ENCODE results near the gene NISCH. TPM values are rescaled to one million over a fixed set of nuclear protein-coding genes. Genes with fewer than 3 reads are reported as not detected.
A peak's percentile ranks its signal among the peaks of the same experiment; 100 is the strongest.

NISCH gene
- total RNA-seq, 1 experiment from 2014 or later = 85.0 TPM

DNA sequence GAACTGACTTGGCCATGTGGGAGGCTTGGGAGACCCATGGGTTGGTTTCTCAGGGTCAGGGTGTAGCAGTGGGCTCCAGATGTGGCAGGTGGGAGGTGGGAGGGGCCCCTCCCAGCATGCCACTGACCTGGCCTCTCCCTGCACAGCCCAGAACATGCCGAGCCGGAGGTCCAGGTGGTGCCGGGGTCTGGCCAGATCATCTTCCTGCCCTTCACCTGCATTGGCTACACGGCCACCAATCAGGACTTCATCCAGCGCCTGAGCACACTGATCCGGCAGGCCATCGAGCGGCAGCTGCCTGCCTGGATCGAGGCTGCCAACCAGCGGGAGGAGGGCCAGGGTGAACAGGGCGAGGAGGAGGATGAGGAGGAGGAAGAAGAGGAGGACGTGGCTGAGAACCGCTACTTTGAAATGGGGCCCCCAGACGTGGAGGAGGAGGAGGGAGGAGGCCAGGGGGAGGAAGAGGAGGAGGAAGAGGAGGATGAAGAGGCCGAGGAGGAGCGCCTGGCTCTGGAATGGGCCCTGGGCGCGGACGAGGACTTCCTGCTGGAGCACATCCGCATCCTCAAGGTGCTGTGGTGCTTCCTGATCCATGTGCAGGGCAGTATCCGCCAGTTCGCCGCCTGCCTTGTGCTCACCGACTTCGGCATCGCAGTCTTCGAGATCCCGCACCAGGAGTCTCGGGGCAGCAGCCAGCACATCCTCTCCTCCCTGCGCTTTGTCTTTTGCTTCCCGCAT lies 31.8 kb downstream of the NISCH start:
- H3K4me3 Mint-ChIP-seq = no peak overlapping the region
- H3K9me3 Mint-ChIP-seq = no peaks in the 10 kb centered on the region
- DNase-seq (ENCODE audit: low spot score) = no peak
- H3K27me3 Mint-ChIP-seq (ENCODE audit: low read depth) = no peaks in the 10 kb centered on the region
- ChIA-PET CTCF (interaction anchor here (0.8 kb wide), 1 partner anchor 99 kb away, joined by 3 read pairs; no protein-coding TSS in a partner anchor), POLR2A (no interaction called here)
- ATAC-seq = no peak
- no peaks in the 10 kb centered on the region for H3K4me1 Mint-ChIP-seq
- H3K27ac Mint-ChIP-seq = peak overlapping the region; percentile 29; the same call in 1 of the 2 replicates
- no peak for TF ChIP-seq CREB1 (CRISPR knock-in tag; IDR thresholded peaks at IDR 0.05)
- H3K36me3 Mint-ChIP-seq = peaks cover 26% of the 10 kb centered on the region

- ChIA-PET POLR2A (no interaction called here), CTCF (interaction anchor here (3.6 kb wide), 1 partner anchor 16 kb away, joined by 10 read pairs; no protein-coding TSS in a partner anchor)
- DNase-seq (ENCODE audit: low spot score) (no peak), ATAC-seq (no peak)
- no peak for TF ChIP-seq NR2C2 (CRISPR knock-in tag; IDR thresholded peaks at IDR 0.05)
- TF ChIP-seq, protein P1, sequence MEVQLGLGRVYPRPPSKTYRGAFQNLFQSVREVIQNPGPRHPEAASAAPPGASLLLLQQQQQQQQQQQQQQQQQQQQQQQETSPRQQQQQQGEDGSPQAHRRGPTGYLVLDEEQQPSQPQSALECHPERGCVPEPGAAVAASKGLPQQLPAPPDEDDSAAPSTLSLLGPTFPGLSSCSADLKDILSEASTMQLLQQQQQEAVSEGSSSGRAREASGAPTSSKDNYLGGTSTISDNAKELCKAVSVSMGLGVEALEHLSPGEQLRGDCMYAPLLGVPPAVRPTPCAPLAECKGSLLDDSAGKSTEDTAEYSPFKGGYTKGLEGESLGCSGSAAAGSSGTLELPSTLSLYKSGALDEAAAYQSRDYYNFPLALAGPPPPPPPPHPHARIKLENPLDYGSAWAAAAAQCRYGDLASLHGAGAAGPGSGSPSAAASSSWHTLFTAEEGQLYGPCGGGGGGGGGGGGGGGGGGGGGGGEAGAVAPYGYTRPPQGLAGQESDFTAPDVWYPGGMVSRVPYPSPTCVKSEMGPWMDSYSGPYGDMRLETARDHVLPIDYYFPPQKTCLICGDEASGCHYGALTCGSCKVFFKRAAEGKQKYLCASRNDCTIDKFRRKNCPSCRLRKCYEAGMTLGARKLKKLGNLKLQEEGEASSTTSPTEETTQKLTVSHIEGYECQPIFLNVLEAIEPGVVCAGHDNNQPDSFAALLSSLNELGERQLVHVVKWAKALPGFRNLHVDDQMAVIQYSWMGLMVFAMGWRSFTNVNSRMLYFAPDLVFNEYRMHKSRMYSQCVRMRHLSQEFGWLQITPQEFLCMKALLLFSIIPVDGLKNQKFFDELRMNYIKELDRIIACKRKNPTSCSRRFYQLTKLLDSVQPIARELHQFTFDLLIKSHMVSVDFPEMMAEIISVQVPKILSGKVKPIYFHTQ (CRISPR knock-in tag; IDR thresholded peaks at IDR 0.05) = no peak
- TF ChIP-seq PRRX2 (CRISPR knock-in tag; IDR thresholded peaks at IDR 0.05) = no peak
- TF ChIP-seq IRF2 (CRISPR knock-in tag; IDR thresholded peaks at IDR 0.05; ENCODE audit: borderline replicate concordance, low read depth) = no peak
- TF ChIP-seq, protein P2, sequence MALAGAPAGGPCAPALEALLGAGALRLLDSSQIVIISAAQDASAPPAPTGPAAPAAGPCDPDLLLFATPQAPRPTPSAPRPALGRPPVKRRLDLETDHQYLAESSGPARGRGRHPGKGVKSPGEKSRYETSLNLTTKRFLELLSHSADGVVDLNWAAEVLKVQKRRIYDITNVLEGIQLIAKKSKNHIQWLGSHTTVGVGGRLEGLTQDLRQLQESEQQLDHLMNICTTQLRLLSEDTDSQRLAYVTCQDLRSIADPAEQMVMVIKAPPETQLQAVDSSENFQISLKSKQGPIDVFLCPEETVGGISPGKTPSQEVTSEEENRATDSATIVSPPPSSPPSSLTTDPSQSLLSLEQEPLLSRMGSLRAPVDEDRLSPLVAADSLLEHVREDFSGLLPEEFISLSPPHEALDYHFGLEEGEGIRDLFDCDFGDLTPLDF (CRISPR knock-in tag; IDR thresholded peaks at IDR 0.05) = no peak
- no peak for TF ChIP-seq SP1 (CRISPR knock-in tag; conservative IDR thresholded peaks at IDR 0.05)
- Mint-ChIP-seq H3K27me3 (ENCODE audit: low read depth) (no peaks in the 10 kb centered on the region), H3K4me3 (no peak overlapping the region), H3K27ac (peak overlapping the region; percentile 29; the same call in 1 of the 2 replicates), H3K36me3 (peaks cover 24% of the 10 kb centered on the region), H3K9me3 (no peaks in the 10 kb centered on the region), H3K4me1 (no peaks in the 10 kb centered on the region)
These were observed 32.6 kb downstream of the NISCH start for GRCh38 chr3:52487788-52488691.

DNA sequence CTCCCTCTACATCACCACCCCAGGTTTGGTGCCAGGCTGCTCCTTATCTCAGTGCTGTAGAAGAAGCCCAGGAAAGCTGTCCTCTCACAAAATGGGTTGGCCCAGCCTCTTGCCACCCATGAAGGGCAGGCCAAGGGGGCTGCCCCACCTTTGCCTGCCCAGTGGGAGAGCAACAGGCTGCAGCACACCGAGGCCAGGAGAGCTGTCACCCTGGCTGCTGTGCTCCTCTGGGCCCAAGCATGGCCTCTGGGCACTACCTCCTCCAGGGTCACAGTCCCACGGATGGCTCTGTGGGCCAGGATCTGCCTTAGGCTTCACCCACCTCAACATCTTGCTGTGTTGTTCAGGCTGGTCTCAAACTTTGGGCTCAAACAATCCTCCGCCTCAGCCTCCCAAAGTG lies 33.3 kb downstream of the NISCH start:
- peaks cover 24% of the 10 kb centered on the region for H3K36me3 Mint-ChIP-seq
- no peak for DNase-seq (ENCODE audit: low spot score)
- no peaks in the 10 kb centered on the region for H3K4me1 Mint-ChIP-seq
- no peak for ATAC-seq
- ChIA-PET POLR2A (no interaction called here), CTCF (interaction anchor here (3.6 kb wide), 1 partner anchor 17 kb away, joined by 10 read pairs; no protein-coding TSS in a partner anchor)
- H3K4me3 Mint-ChIP-seq = no peak overlapping the region
- no peaks in the 10 kb centered on the region for H3K9me3 Mint-ChIP-seq
- no peak for TF ChIP-seq ATF6 (CRISPR knock-in tag; IDR thresholded peaks at IDR 0.05)
- H3K27me3 Mint-ChIP-seq (ENCODE audit: low read depth) = no peaks in the 10 kb centered on the region
- no peak overlapping the region for H3K27ac Mint-ChIP-seq

DNA sequence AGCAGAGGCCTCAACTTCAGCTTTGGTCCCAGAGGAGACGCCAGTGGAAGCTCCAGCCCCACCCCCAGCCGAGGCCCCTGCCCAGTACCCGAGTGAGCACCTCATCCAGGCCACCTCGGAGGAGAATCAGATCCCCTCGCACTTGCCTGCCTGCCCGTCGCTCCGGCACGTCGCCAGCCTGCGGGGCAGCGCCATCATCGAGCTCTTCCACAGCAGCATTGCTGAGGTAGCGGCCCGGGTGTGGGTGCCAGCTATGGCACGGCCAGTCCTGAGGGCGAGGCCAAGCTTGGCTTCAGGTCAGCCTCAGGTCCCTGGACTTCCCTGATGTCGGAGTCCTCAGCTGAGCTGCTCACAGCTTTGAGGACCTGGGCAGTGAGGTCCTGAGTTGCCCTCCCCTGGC lies 34.0 kb downstream of the NISCH start:
- ChIA-PET CTCF (interaction anchor here (0.7 to 3.6 kb wide), 2 partner anchors 17 to 45 kb away, joined by 3 to 10 read pairs; partner anchors contain the start of gene SEMA3G), POLR2A (no interaction called here)
- DNase-seq (ENCODE audit: low spot score) (no peak), ATAC-seq (no peak)
- peaks cover 24% of the 10 kb centered on the region for H3K36me3 Mint-ChIP-seq
- H3K27me3 Mint-ChIP-seq (ENCODE audit: low read depth) = no peaks in the 10 kb centered on the region
- no peaks in the 10 kb centered on the region for H3K9me3 Mint-ChIP-seq
- H3K4me3 Mint-ChIP-seq = no peak overlapping the region
- H3K4me1 Mint-ChIP-seq = no peaks in the 10 kb centered on the region
- no peak overlapping the region for H3K27ac Mint-ChIP-seq
- TF ChIP-seq TEAD1 (CRISPR knock-in tag; IDR thresholded peaks at IDR 0.05) (no peak), ZNF671 (CRISPR knock-in tag; IDR thresholded peaks at IDR 0.05) (no peak), ZNF317 (CRISPR knock-in tag; IDR thresholded peaks at IDR 0.05; ENCODE audit: borderline replicate concordance, low read depth) (no peak), FOXP1 (CRISPR knock-in tag; IDR thresholded peaks at IDR 0.05; ENCODE audit: borderline replicate concordance) (no peak), CREM (CRISPR knock-in tag; IDR thresholded peaks at IDR 0.05) (no peak), ZBTB43 (CRISPR knock-in tag; IDR thresholded peaks at IDR 0.05) (no peak), E2F5 (CRISPR knock-in tag; IDR thresholded peaks at IDR 0.05) (no peak), IRF2 (CRISPR knock-in tag; IDR thresholded peaks at IDR 0.05; ENCODE audit: borderline replicate concordance, low read depth) (no peak), PRRX2 (CRISPR knock-in tag; IDR thresholded peaks at IDR 0.05) (no peak), NR2C2 (CRISPR knock-in tag; IDR thresholded peaks at IDR 0.05) (no peak)
- TF ChIP-seq, protein P2 (CRISPR knock-in tag; IDR thresholded peaks at IDR 0.05) = no peak
